Parathyroid adenoma (tissue), 2 donors: Measurements from ENCODE around the gene RALGAPA2.
A peak's percentile ranks its signal among the peaks of the same experiment; 100 is the strongest.

Experiments used
- H2AFZ ChIP-seq: fragments of 300-600 bp; sonication (generic); one replicate; pipeline ENCODE4 v1.7.0; 2017; ENCODE audit warnings: antibody characterized with exemption, mild to moderate bottlenecking
- H3K27ac ChIP-seq: fragments of 300-600 bp; sonication (generic); one replicate; pipeline ENCODE4 v1.7.0; 2017
- H3K27me3 ChIP-seq: fragments of 300-600 bp; sonication (generic); one replicate; pipeline ENCODE4 v1.7.0; 2017; ENCODE audit warnings: low read length; ENCODE audit not compliant: control insufficient read depth, insufficient read depth
- H3K36me3 ChIP-seq: fragments of 300-600 bp; sonication (generic); one replicate; pipeline ENCODE4 v1.7.0; 2017; ENCODE audit warnings: low read length; ENCODE audit not compliant: control insufficient read depth, insufficient read depth
- H3K4me1 ChIP-seq: fragments of 300-600 bp; sonication (generic); one replicate; pipeline ENCODE4 v1.7.0; 2017; ENCODE audit warnings: control low read depth
- H3K4me2 ChIP-seq: fragments of 300-600 bp; sonication (generic); one replicate; pipeline ENCODE4 v1.7.0; 2017; ENCODE audit warnings: low read length
- H3K4me3 ChIP-seq: fragments of 300-600 bp; sonication (generic); one replicate; pipeline ENCODE4 v1.7.0; 2017; ENCODE audit warnings: low read depth, low read length
- H3K79me2 ChIP-seq: fragments of 300-600 bp; sonication (generic); one replicate; pipeline ENCODE4 v1.7.0; 2017; ENCODE audit warnings: control low read depth
- H3K9ac ChIP-seq: fragments of 300-600 bp; sonication (generic); one replicate; pipeline ENCODE4 v1.7.0; 2017; ENCODE audit warnings: mild to moderate bottlenecking
- H3K9me3 ChIP-seq: fragments of 300-600 bp; sonication (generic); one replicate; pipeline ENCODE4 v1.7.0; 2017; ENCODE audit warnings: low read length; ENCODE audit not compliant: control insufficient read depth
- CTCF ChIP-seq: fragments of 300-600 bp; sonication (generic); IDR thresholded peaks from one replicate; pipeline ENCODE4 v1.7.0; 2017; ENCODE audit warnings: antibody characterized with exemption, mild to moderate bottlenecking
- donor health status: primary hyperparathyroidism.

Gene RALGAPA2

GRCh38 chr20:20709887-20710286, 2.6 kb downstream of the RALGAPA2 start:
- Histone ChIP-seq H3K36me3 (no peaks in the 10 kb centered on the region), H3K9ac (no peak overlapping the region), H3K27me3 (no peaks in the 10 kb centered on the region), H3K4me1 (peaks cover 21% of the 10 kb centered on the region), H3K9me3 (no peaks in the 10 kb centered on the region), H3K4me2 (no peak overlapping the region), H3K4me3 (no peak overlapping the region), H3K79me2 (peaks cover 18% of the 10 kb centered on the region), H2AFZ (no peak overlapping the region), H3K27ac (no peak overlapping the region)
- TF ChIP-seq CTCF, result no peak

- H2AFZ ChIP-seq, result no peak overlapping the region
- H3K36me3 ChIP-seq, result no peaks in the 10 kb centered on the region
- peaks cover 42% of the 10 kb centered on the region for H3K79me2 ChIP-seq
- H3K27me3 ChIP-seq, result no peaks in the 10 kb centered on the region
- H3K4me2 ChIP-seq, result no peak overlapping the region
- TF ChIP-seq CTCF, result no peak
- no peak overlapping the region for H3K4me3 ChIP-seq
- H3K9me3 ChIP-seq, result no peaks in the 10 kb centered on the region
- peaks cover 23% of the 10 kb centered on the region for H3K4me1 ChIP-seq
- no peak overlapping the region for H3K9ac ChIP-seq
- H3K27ac ChIP-seq, result peak overlapping the region; percentile 45
Measured at GRCh38 chr20:20706285-20706684, 6.2 kb downstream of the RALGAPA2 start.

DNA sequence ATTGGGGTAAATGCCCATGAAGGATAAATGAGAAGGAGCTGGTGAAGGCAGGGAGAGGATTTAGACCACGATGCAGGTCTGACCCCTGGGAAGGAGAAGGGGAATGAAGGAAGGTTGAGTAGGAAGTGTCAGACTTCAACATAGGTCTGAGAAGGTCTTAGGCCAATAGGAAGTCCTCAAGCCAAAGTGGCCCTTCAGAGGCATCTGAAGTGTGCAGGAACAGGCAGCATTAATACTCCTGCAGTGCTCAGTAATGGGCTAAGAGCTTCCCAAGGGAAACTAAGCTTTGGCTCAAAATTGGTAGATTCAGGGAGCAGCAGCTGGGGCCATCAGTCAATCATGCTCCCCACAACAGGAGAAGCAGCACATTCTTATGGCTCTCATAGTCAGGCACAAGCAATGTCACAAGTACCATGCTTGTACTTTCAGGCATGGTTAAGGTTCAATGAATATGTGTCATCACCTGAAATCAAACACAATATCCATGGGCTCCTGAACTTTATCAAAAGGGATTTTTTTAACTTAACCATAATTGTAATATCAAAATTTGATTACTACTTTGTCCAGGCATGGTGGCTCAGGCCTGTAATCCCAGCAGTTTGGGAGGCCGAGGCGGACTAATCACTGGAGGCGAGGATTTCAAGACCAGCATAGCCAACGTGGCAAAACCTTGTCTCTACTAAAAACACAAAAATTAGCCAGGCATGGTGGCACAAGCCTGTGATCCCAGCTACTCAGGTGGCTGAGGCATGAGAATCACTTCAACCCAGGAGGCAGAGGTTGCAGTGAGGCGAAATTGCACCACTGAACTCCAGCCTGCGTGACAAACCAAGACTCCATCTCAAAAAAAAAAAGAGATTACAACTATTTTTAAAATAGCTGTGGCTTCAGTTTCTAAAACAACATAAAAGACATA, 9.9 kb downstream of the RALGAPA2 start:
- Histone ChIP-seq H3K79me2 (peaks cover 61% of the 10 kb centered on the region), H3K4me1 (peaks cover 16% of the 10 kb centered on the region), H3K27ac (no peak overlapping the region), H3K27me3 (no peaks in the 10 kb centered on the region), H2AFZ (no peak overlapping the region), H3K4me2 (no peak overlapping the region), H3K4me3 (no peak overlapping the region), H3K9me3 (no peaks in the 10 kb centered on the region), H3K36me3 (no peaks in the 10 kb centered on the region), H3K9ac (no peak overlapping the region)
- no peak for TF ChIP-seq CTCF

DNA sequence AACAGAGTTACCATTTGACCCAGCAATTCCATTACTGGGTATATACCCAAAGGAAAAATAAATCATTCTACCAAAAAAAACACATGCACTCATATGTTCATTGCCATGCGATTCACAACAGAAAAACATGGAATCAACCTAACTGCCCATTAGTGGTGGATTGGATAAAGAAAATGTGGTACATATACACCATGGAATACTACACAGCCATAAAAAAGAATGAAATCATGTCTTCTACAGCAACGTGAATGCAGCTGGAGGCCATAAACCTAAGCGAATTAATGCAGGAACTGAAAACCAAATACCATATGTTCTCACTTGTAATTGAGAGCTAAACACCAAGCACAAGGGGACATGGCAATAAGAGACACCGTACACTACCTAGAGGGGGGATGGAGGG, 12.5 kb downstream of the RALGAPA2 start:
- Histone ChIP-seq H3K4me3 (no peak overlapping the region), H2AFZ (no peak overlapping the region), H3K36me3 (no peaks in the 10 kb centered on the region), H3K4me2 (no peak overlapping the region), H3K9me3 (no peaks in the 10 kb centered on the region), H3K27ac (no peak overlapping the region), H3K27me3 (no peaks in the 10 kb centered on the region), H3K4me1 (peaks cover 4% of the 10 kb centered on the region), H3K9ac (no peak overlapping the region), H3K79me2 (peaks cover 62% of the 10 kb centered on the region)
- TF ChIP-seq CTCF, result no peak

- Histone ChIP-seq H3K79me2 (peaks cover 58% of the 10 kb centered on the region), H3K9ac (no peak overlapping the region), H3K36me3 (no peaks in the 10 kb centered on the region), H3K27me3 (no peaks in the 10 kb centered on the region), H3K4me2 (no peak overlapping the region), H2AFZ (no peak overlapping the region), H3K4me3 (no peak overlapping the region), H3K27ac (no peak overlapping the region), H3K9me3 (no peaks in the 10 kb centered on the region), H3K4me1 (peaks cover 4% of the 10 kb centered on the region)
- no peak for TF ChIP-seq CTCF
Measured at GRCh38 chr20:20699144-20699543, 13.3 kb downstream of the RALGAPA2 start.
